GM11168 (cell line): ENCODE measurements around the gene GPHB5.

Source experiments
- in situ Hi-C: fragments of 300-500 bp; cut with MboI; formaldehyde crosslinking; loops from one replicate; pipeline ENCODE4 v1.12.0; 2022; ENCODE audit warnings: low sequenced_read_pairs; ENCODE audit not compliant: unreplicated experiment

The GPHB5 gene

DNA sequence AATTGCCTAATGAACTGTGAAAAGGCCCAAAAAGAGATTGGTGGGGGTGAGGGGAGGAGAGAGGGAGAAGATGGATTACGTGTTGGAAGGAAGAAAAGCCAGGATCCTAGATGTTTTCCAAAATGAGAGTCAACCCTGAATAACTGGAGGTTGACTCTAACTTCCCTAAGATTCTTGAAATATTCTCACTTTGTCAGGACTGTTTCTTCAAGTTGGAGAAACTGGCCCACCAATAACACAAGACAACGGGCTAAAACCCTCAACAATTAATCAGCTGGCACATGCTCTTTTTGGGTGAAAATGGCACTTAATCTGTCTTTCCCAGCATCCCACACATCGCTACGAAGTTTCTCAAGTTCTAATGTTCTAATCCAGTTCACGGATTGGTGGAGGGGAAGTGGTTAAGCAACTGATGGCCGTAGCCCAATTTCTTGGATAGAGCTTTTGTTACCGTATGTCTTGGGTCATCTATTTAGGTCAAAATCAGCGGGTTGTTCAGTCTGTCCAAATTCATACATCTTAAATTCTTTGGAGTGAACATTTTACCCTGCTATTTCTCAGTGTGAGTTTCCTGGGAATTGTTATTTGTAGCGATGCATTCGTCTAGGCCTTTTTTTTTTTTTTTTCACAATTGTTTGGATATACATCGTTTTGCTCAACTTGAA lies 49.0 kb downstream of the GPHB5 start:
- in situ Hi-C loops, result loop anchor here (5.0 kb wide), 1 partner anchor 1102 kb away; no protein-coding TSS in a partner anchor

GRCh38 chr14:63268771-63269170 lies 50.0 kb downstream of the GPHB5 start:
- in situ Hi-C loops, result no loop called here

GRCh38 chr14:63267171-63267570 lies 51.6 kb downstream of the GPHB5 start:
- in situ Hi-C loops, result no loop called here

DNA sequence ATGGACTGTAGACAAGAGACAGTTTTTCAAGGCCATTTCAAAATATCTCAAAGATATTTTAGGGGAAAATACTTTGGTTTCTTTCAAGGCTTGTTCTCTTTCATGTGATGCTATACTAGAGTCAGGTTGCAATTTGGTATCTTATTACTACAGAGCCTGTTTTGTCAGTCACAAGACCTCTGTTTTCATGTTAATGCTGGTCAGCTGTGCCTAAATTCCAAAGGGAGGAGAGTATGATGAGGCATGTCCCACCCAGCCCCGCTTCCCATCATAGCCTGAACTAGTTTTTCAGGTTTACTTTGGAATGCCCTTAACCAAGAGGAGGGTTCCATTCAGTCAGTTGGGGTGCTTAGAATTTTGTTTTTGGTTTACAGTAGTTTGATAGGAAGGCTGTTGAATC lies 52.6 kb downstream of the GPHB5 start:
- in situ Hi-C loops, result no loop called here
